ENCODE results near the gene MPO. TPM values are rescaled to one million over a fixed set of nuclear protein-coding genes. Genes with fewer than 3 reads are reported as not detected.

MPO gene
- total and polyA plus RNA-seq, 9 of the 15 experiments (the other 6 are each of a cell fraction or from before 2014, with no cell fraction given), result 0.04 to 0.47 (median 0.39) TPM; not detected in 6

DNA sequence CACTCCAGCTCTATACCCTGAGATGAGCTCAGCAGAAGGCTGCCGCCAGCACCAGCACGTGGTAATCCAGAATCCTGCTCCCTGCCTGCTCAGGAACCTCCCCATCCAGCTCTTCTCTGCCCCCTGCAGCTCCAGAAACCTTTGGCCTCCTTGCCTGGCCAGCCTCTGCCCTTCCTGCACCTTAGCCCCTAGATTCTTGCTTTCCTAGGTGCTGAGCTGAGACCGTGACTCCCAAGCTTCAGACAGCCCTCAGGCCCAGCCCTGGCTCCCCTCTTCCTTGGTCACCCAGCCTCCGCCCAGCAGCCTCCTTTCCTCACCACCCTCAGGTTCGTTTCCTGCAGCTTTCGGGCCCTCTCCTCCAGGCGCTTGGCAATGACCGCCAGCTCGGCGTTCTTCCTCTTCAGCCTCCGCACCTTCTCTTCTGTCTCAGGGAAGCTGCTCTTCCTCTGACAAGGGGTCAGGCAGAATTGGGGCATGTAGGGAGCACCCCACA lies 45.3 kb upstream of the MPO start (continued):
- TF ChIP-seq, protein P1, sequence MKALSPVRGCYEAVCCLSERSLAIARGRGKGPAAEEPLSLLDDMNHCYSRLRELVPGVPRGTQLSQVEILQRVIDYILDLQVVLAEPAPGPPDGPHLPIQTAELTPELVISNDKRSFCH (CRISPR knock-in tag; IDR thresholded peaks at IDR 0.05), result no peak
- TF ChIP-seq, protein P1 (tag; IDR thresholded peaks at IDR 0.05), result no peak
- TF ChIP-seq, protein P2, sequence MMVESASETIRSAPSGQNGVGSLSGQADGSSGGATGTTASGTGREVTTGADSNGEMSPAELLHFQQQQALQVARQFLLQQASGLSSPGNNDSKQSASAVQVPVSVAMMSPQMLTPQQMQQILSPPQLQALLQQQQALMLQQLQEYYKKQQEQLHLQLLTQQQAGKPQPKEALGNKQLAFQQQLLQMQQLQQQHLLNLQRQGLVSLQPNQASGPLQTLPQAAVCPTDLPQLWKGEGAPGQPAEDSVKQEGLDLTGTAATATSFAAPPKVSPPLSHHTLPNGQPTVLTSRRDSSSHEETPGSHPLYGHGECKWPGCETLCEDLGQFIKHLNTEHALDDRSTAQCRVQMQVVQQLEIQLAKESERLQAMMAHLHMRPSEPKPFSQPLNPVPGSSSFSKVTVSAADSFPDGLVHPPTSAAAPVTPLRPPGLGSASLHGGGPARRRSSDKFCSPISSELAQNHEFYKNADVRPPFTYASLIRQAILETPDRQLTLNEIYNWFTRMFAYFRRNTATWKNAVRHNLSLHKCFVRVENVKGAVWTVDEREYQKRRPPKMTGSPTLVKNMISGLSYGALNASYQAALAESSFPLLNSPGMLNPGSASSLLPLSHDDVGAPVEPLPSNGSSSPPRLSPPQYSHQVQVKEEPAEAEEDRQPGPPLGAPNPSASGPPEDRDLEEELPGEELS (CRISPR knock-in tag; IDR thresholded peaks at IDR 0.05; ENCODE audit: borderline replicate concordance), result peak; percentile 18; the same call in 1 of the 2 replicates
- TF ChIP-seq, protein P3, sequence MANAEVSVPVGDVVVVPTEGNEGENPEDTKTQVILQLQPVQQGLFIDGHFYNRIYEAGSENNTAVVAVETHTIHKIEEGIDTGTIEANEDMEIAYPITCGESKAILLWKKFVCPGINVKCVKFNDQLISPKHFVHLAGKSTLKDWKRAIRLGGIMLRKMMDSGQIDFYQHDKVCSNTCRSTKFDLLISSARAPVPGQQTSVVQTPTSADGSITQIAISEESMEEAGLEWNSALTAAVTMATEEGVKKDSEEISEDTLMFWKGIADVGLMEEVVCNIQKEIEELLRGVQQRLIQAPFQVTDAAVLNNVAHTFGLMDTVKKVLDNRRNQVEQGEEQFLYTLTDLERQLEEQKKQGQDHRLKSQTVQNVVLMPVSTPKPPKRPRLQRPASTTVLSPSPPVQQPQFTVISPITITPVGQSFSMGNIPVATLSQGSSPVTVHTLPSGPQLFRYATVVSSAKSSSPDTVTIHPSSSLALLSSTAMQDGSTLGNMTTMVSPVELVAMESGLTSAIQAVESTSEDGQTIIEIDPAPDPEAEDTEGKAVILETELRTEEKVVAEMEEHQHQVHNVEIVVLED (CRISPR knock-in tag; IDR thresholded peaks at IDR 0.05), result no peak
- TF ChIP-seq TCF7L2 (IDR thresholded peaks at IDR 0.05; ENCODE audit: low read depth, low read length) (no peak), MCM3 (IDR thresholded peaks at IDR 0.05) (no peak), ZNF695 (CRISPR knock-in tag; IDR thresholded peaks at IDR 0.05) (no peak), DNMT1 (IDR thresholded peaks at IDR 0.05) (no peak), ZNF121 (CRISPR knock-in tag; conservative IDR thresholded peaks at IDR 0.05) (no peak), HIVEP1 (CRISPR knock-in tag; IDR thresholded peaks at IDR 0.05) (no peak), HNRNPH1 (optimal IDR thresholded peaks at IDR 0.05; ENCODE audit: low read depth, low read length) (no peak), CBFA2T3 (IDR thresholded peaks at IDR 0.05) (no peak), ZNF253 (CRISPR knock-in tag; conservative IDR thresholded peaks at IDR 0.05) (no peak), ETV5 (CRISPR knock-in tag; IDR thresholded peaks at IDR 0.05; ENCODE audit: low read depth) (no peak), HNRNPL (IDR thresholded peaks at IDR 0.05; ENCODE audit: low read depth, low read length) (no peak)
- TF ChIP-seq, protein P4, sequence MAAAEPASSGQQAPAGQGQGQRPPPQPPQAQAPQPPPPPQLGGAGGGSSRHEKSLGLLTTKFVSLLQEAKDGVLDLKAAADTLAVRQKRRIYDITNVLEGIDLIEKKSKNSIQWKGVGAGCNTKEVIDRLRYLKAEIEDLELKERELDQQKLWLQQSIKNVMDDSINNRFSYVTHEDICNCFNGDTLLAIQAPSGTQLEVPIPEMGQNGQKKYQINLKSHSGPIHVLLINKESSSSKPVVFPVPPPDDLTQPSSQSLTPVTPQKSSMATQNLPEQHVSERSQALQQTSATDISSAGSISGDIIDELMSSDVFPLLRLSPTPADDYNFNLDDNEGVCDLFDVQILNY (CRISPR knock-in tag; IDR thresholded peaks at IDR 0.05), result no peak
- TF ChIP-seq, protein P5, sequence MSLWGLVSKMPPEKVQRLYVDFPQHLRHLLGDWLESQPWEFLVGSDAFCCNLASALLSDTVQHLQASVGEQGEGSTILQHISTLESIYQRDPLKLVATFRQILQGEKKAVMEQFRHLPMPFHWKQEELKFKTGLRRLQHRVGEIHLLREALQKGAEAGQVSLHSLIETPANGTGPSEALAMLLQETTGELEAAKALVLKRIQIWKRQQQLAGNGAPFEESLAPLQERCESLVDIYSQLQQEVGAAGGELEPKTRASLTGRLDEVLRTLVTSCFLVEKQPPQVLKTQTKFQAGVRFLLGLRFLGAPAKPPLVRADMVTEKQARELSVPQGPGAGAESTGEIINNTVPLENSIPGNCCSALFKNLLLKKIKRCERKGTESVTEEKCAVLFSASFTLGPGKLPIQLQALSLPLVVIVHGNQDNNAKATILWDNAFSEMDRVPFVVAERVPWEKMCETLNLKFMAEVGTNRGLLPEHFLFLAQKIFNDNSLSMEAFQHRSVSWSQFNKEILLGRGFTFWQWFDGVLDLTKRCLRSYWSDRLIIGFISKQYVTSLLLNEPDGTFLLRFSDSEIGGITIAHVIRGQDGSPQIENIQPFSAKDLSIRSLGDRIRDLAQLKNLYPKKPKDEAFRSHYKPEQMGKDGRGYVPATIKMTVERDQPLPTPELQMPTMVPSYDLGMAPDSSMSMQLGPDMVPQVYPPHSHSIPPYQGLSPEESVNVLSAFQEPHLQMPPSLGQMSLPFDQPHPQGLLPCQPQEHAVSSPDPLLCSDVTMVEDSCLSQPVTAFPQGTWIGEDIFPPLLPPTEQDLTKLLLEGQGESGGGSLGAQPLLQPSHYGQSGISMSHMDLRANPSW (CRISPR knock-in tag; IDR thresholded peaks at IDR 0.05), result no peak
- TF ChIP-seq, protein P6, sequence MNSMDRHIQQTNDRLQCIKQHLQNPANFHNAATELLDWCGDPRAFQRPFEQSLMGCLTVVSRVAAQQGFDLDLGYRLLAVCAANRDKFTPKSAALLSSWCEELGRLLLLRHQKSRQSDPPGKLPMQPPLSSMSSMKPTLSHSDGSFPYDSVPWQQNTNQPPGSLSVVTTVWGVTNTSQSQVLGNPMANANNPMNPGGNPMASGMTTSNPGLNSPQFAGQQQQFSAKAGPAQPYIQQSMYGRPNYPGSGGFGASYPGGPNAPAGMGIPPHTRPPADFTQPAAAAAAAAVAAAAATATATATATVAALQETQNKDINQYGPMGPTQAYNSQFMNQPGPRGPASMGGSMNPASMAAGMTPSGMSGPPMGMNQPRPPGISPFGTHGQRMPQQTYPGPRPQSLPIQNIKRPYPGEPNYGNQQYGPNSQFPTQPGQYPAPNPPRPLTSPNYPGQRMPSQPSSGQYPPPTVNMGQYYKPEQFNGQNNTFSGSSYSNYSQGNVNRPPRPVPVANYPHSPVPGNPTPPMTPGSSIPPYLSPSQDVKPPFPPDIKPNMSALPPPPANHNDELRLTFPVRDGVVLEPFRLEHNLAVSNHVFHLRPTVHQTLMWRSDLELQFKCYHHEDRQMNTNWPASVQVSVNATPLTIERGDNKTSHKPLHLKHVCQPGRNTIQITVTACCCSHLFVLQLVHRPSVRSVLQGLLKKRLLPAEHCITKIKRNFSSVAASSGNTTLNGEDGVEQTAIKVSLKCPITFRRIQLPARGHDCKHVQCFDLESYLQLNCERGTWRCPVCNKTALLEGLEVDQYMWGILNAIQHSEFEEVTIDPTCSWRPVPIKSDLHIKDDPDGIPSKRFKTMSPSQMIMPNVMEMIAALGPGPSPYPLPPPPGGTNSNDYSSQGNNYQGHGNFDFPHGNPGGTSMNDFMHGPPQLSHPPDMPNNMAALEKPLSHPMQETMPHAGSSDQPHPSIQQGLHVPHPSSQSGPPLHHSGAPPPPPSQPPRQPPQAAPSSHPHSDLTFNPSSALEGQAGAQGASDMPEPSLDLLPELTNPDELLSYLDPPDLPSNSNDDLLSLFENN (IDR thresholded peaks at IDR 0.05; ENCODE audit: low read depth in 2 of 2, low read length in 2 of 2), result no peak
